Measurements from ENCODE around the gene ARHGAP28.

Gene ARHGAP28

DNA sequence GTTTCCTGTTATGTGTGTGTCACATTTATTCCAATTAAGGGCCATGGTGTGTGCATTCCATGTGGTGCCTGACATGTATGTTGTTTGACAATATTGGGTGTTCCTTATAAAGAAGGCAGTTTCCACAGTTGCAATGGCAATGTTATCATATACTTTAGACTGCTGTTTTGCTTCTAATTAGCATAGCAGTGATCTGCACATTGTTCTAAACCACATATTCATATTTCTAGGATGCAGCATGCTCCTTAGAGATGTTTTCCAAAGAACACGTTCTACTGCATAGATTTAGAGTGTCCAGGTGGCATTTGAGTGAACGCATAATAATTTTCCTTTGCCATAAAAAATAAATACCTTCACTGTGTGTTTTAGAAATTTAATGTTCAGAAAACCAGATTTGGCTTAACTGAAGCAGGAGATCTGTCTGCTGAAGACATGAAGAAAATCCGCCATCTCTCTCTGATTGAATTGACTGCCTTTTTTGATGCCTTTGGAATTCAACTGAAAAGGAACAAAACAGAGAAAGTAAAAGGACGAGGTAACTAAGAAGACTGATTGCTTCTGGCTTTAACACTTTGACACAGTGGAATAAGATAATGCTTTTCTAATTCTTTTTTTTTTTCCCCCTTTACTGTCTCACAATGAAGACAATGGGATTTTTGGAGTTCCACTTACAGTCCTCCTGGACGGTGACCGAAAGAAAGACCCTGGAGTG, 143.7 kb downstream of the ARHGAP28 start:
- TF ChIP-seq, protein P1, sequence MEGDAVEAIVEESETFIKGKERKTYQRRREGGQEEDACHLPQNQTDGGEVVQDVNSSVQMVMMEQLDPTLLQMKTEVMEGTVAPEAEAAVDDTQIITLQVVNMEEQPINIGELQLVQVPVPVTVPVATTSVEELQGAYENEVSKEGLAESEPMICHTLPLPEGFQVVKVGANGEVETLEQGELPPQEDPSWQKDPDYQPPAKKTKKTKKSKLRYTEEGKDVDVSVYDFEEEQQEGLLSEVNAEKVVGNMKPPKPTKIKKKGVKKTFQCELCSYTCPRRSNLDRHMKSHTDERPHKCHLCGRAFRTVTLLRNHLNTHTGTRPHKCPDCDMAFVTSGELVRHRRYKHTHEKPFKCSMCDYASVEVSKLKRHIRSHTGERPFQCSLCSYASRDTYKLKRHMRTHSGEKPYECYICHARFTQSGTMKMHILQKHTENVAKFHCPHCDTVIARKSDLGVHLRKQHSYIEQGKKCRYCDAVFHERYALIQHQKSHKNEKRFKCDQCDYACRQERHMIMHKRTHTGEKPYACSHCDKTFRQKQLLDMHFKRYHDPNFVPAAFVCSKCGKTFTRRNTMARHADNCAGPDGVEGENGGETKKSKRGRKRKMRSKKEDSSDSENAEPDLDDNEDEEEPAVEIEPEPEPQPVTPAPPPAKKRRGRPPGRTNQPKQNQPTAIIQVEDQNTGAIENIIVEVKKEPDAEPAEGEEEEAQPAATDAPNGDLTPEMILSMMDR (conservative IDR thresholded peaks at IDR 0.05) = no peak
- no peak for TF ChIP-seq ZFX (IDR thresholded peaks at IDR 0.05)
- H3K27ac ChIP-seq = no peak overlapping the region

DNA sequence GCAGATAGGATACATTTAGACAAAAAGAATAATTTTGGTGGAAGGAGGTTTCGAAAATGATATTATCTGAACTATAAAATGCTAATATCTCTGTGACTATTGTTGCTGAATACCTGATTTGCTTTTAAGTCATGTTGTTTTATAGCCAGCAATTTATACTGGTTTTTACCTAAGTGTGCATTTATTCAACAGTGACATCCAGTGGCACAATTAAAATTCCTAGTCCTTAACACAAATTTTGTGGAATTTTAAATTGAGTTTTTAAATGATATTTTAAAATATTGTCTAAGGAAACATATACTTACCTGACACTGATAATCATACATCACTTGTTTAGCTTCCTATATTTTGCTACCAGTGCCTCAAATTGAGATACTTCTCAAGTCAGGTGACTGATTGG, 144.8 kb downstream of the ARHGAP28 start:
- no peak for TF ChIP-seq ZFX (IDR thresholded peaks at IDR 0.05)
- TF ChIP-seq, protein P1 (conservative IDR thresholded peaks at IDR 0.05) = peak; percentile 74
- H3K27ac ChIP-seq = no peak overlapping the region

DNA sequence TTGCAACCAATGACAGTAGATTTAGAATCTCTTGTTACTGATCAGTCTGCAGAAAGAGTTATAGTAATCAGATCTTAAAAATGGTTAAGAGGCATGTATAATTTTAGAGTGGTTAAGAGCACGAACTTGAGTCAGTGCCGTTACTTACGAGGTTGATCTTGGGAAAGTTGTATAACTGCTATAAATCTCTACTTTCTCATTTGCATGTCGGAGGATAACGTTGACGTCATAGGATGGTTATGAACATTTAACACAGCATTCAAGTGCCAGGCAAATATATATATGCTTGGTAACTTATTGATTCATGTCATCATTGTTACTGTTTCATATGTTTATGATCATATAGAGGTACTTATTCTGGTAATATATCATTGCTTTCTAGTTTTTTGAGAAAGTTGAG, 146.2 kb downstream of the ARHGAP28 start:
- no peak overlapping the region for H3K27ac ChIP-seq
- TF ChIP-seq, protein P1 (conservative IDR thresholded peaks at IDR 0.05) = no peak
- TF ChIP-seq ZFX (IDR thresholded peaks at IDR 0.05) = no peak

DNA sequence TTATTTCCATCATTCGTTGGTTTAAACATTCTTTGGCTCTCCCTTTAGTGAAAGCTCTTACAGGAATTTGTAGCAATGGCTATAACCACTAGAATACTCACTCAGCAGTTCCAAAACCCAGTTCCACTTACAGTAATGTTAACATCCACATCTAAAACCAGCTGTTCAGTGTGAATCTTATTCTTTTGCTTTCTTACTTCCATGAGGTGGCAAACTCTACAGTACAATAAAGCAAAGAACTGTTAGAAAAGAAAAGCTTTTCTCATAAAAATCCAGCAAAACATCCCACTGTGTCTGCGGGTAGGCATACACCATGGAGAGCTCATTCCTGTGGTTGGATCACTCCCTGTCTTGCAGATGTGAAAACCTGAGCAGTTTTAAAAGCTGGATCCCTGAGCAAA, 147.1 kb downstream of the ARHGAP28 start:
- no peak overlapping the region for H3K27ac ChIP-seq
- no peak for TF ChIP-seq ZFX (IDR thresholded peaks at IDR 0.05)
- TF ChIP-seq, protein P1 (conservative IDR thresholded peaks at IDR 0.05) = no peak

DNA sequence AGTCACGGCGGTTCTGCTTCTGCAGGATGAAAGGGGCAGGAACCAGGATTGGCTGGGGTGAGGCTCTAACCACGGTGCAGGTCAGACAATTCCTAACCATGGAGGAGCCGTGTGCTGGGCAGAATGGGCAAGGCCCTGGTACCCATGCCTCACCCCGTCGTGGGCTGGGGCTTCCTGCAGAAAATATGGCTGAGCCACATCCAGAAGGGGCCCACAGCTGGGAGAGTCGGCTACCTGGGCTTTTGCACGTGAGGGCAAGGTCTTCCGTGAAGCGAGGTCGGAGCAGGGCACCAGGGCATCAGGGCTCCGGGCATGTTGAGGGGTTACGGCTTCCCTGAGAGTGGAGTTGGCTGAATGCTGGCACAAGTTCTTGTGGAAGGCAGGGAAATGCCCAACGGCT, 147.8 kb downstream of the ARHGAP28 start:
- H3K27ac ChIP-seq = no peak overlapping the region
- TF ChIP-seq, protein P1 (conservative IDR thresholded peaks at IDR 0.05) = no peak
- no peak for TF ChIP-seq ZFX (IDR thresholded peaks at IDR 0.05)

DNA sequence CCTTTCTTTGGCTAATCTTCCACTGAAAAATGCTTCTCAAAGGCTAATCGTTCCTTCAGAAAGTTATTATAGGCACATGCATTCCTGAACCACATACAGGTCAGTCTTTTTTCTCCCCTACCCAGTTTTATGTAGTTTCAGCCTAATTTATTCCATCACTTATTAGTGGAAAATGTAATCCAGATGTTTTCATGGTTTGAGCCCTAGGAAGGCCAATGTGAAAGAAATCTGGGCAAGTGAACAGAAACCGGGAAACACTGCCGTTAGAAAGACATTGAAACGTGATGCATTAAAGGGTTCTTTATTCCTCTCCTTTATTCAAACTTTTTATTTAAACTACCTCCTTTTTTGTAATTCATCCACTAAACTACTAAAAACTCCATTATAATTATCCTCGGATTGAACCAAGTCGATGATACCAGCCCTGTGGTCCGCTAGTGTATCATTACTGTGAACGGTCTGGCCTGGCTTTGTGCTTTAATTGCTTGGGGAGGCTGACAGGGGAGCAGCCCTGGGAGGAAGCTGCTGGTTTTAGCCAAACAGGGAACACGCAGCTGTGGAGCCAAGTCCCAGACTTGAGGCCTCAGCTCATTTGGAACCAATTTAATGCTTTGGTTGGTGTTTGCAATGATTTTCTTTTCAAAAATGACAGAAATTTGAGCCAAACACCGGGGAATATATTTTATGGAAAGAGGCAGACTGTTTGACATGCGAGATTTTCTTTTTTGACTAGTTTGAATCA, 149.2 kb downstream of the ARHGAP28 start:
- no peak for TF ChIP-seq ZFX (IDR thresholded peaks at IDR 0.05)
- TF ChIP-seq, protein P1 (conservative IDR thresholded peaks at IDR 0.05) = no peak
- no peak overlapping the region for H3K27ac ChIP-seq

DNA sequence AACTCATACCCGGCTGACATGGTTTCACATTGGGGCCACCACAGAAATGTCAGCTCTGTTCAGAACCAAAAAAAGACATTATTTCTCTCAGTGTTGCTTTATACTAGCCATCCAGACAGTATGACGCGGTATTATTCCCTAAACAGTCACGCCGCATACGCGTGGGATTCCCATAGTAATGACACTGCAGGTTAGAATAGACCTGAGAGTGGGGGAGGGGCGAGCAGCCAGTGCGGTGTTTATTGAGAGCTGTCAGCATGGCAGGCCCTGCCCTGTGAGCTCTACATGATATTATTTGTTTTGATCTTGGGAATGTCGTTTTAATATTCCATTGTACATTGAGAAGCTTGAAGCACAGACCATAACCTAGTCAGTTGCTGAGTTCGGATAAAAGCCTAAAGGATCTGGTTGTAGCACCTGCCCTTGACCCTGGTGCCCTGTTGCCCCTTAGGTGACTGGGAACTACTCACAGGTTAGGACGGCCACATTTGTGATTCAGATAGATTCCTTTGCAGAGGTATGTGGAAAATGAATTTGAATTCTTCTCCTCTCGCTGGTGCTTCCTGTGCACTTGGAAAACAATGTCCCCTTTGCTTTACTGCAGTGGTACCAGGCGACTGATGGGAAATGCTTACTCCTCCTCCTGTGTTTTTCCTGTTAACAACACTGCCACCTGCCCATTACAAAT, 150.1 kb downstream of the ARHGAP28 start:
- no peak overlapping the region for H3K27ac ChIP-seq
- TF ChIP-seq, protein P1 (conservative IDR thresholded peaks at IDR 0.05) = no peak
- no peak for TF ChIP-seq ZFX (IDR thresholded peaks at IDR 0.05)

Data from C4-2B (cell line).